LNCaP clone FGC (cell line): Measurements from ENCODE around the gene CAPN10.

Source experiments
- DNase-seq: peaks from one replicate; pipeline ENCODE4 v3.0.0-alpha.2; 2011; ENCODE audit warnings: low read depth
- H3K4me3 ChIP-seq: 2 replicates; pipeline ENCODE4 v1.5.1; 2011; ENCODE audit warnings: mild to moderate bottlenecking, low read depth, low read length, control low read depth
- TF ChIP-seq, protein P1 (sequence below): IDR thresholded peaks from 2 replicates; pipeline ENCODE4 v1.5.1; 2012; ENCODE audit warnings: mild to moderate bottlenecking; ENCODE audit not compliant: control insufficient read depth, insufficient read depth; ENCODE audit errors: extremely low read depth

The CAPN10 gene

DNA sequence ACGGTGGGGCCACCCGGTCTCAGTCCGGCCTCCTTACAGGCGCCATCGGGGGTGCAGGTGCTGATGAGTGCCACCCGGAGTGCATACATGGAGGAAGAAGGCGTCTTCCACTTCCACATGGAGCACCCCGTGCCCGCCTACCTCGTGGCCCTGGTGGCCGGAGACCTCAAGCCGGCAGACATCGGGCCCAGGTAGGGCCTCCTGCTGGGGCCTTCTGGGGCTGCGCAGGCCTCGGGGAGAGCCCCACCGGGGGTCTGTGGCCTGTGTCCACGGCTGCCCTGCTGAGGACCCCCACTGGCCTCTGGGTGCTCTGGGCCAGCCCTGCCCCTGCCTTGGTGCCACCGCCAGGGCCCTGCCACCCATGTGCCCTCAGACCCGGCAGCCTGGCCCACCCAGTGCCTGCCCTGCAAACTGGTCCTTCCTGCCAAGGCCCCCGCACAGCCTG lies 13.4 kb upstream of the CAPN10 start:
- no peak overlapping the region for H3K4me3 ChIP-seq
- no peak for DNase-seq
- TF ChIP-seq, protein P1, sequence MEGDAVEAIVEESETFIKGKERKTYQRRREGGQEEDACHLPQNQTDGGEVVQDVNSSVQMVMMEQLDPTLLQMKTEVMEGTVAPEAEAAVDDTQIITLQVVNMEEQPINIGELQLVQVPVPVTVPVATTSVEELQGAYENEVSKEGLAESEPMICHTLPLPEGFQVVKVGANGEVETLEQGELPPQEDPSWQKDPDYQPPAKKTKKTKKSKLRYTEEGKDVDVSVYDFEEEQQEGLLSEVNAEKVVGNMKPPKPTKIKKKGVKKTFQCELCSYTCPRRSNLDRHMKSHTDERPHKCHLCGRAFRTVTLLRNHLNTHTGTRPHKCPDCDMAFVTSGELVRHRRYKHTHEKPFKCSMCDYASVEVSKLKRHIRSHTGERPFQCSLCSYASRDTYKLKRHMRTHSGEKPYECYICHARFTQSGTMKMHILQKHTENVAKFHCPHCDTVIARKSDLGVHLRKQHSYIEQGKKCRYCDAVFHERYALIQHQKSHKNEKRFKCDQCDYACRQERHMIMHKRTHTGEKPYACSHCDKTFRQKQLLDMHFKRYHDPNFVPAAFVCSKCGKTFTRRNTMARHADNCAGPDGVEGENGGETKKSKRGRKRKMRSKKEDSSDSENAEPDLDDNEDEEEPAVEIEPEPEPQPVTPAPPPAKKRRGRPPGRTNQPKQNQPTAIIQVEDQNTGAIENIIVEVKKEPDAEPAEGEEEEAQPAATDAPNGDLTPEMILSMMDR: no peak

GRCh38 chr2:240573516-240574385 lies 12.8 kb upstream of the CAPN10 start:
- DNase-seq: no peak
- no peak overlapping the region for H3K4me3 ChIP-seq
- TF ChIP-seq, protein P1: no peak

- TF ChIP-seq, protein P1: no peak
- no peak overlapping the region for H3K4me3 ChIP-seq
- no peak for DNase-seq
These were observed 12.0 kb upstream of the CAPN10 start for GRCh38 chr2:240574386-240575100.

- TF ChIP-seq, protein P1: no peak
- no peak for DNase-seq
- no peak overlapping the region for H3K4me3 ChIP-seq
These were observed 11.2 kb upstream of the CAPN10 start for GRCh38 chr2:240575101-240575965.

- TF ChIP-seq, protein P1: no peak
- DNase-seq: no peak
- H3K4me3 ChIP-seq: no peak overlapping the region
These were observed 10.5 kb upstream of the CAPN10 start for GRCh38 chr2:240576036-240576435.

DNA sequence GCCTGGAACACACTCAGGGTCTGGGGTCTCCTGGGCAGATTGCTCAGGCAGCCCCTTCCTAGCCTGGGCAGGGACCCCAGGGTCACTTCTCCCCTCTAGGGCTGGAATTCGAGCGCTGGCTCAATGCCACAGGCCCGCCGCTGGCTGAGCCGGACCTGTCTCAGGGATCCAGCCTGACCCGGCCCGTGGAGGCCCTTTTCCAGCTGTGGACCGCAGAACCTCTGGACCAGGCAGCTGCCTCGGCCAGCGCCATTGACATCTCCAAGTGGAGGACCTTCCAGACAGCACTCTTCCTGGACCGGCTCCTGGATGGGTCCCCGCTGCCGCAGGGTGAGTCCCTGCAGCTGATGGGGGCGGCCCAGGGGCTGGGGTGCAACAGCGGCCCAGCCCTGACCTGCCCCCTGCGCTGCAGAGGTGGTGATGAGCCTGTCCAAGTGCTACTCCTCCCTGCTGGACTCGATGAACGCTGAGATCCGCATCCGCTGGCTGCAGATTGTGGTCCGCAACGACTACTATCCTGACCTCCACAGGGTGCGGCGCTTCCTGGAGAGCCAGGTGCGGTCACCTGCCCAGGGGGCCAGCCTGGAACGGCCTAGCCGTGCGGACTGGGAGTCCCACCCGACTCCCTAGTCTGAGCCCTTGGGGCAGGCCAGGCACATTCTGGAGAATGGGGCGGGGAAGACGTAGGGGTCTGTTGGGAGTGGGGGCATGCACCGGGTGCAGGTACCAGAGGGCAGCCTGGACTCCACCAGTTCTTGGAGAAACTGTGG lies 9.9 kb upstream of the CAPN10 start:
- no peak overlapping the region for H3K4me3 ChIP-seq
- TF ChIP-seq, protein P1: no peak
- no peak for DNase-seq
